Upper lobe of right lung (tissue), 1 donor: Measurements from ENCODE around the gene USF3. TPM values are rescaled to one million over a fixed set of nuclear protein-coding genes. Genes with fewer than 3 reads are reported as not detected.

Experiments
- ATAC-seq: fragments of 200-7000 bp; cut with Tn5 transposase; one replicate; pipeline ENCODE4 v1.9.1; 2020; ENCODE audit warnings: mild to moderate bottlenecking, moderate library complexity
- DNase-seq: peaks from one replicate; pipeline ENCODE4 v3.0.0-alpha.2; 2020
- H3K27ac ChIP-seq: fragments of 200-600 bp; one replicate; pipeline ENCODE4 v1.8.0; 2022
- H3K27me3 ChIP-seq: fragments of 200-600 bp; one replicate; pipeline ENCODE4 v1.8.0; 2022; ENCODE audit warnings: mild to moderate bottlenecking
- H3K36me3 ChIP-seq: fragments of 200-600 bp; one replicate; pipeline ENCODE4 v1.8.0; 2022
- H3K4me1 ChIP-seq: fragments of 200-600 bp; one replicate; pipeline ENCODE4 v1.8.0; 2022
- H3K4me3 ChIP-seq: fragments of 200-600 bp; one replicate; pipeline ENCODE4 v1.8.0; 2022; ENCODE audit warnings: mild to moderate bottlenecking
- H3K9me3 ChIP-seq: fragments of 200-600 bp; one replicate; pipeline ENCODE4 v1.8.0; 2022
- intact Hi-C: fragments of 100-400 bp; cut with DNase I; formaldehyde crosslinking; loops from one replicate; pipeline ENCODE4 v1.11.0; 2022
- total RNA-seq: library from RNA; stranded (reverse); fragmentation: NEBNext Ultra II Directional; extraction: Animal tissue kit (Norgen Biotek cat#: 25700); gene quantifications from one replicate; pipeline ENCODE4 v1.2.1, GENCODE V29; 2021
- TF ChIP-seq, protein P1 (sequence below): fragments of 200-600 bp; IDR thresholded peaks from one replicate; pipeline ENCODE4 v1.8.0; 2022; ENCODE audit warnings: antibody characterized with exemption
- donor health status: DM: no; HTN: yes; CAD: no; lungs with severe emphysema.

USF3 gene
- total RNA-seq, 1 donor from 2014 or later: 22.2 TPM

- Histone ChIP-seq H3K4me1 (peaks cover 10% of the 10 kb centered on the region), H3K4me3 (no peak overlapping the region), H3K9me3 (no peaks in the 10 kb centered on the region), H3K27ac (no peak overlapping the region), H3K27me3 (no peaks in the 10 kb centered on the region), H3K36me3 (no peaks in the 10 kb centered on the region)
- no peak for DNase-seq
- TF ChIP-seq, protein P1, sequence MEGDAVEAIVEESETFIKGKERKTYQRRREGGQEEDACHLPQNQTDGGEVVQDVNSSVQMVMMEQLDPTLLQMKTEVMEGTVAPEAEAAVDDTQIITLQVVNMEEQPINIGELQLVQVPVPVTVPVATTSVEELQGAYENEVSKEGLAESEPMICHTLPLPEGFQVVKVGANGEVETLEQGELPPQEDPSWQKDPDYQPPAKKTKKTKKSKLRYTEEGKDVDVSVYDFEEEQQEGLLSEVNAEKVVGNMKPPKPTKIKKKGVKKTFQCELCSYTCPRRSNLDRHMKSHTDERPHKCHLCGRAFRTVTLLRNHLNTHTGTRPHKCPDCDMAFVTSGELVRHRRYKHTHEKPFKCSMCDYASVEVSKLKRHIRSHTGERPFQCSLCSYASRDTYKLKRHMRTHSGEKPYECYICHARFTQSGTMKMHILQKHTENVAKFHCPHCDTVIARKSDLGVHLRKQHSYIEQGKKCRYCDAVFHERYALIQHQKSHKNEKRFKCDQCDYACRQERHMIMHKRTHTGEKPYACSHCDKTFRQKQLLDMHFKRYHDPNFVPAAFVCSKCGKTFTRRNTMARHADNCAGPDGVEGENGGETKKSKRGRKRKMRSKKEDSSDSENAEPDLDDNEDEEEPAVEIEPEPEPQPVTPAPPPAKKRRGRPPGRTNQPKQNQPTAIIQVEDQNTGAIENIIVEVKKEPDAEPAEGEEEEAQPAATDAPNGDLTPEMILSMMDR: no peak
- intact Hi-C loops: no loop called here
- ATAC-seq: no peak
Observed at GRCh38 chr3:113684271-113684819, 12.1 kb downstream of the USF3 start.

DNA sequence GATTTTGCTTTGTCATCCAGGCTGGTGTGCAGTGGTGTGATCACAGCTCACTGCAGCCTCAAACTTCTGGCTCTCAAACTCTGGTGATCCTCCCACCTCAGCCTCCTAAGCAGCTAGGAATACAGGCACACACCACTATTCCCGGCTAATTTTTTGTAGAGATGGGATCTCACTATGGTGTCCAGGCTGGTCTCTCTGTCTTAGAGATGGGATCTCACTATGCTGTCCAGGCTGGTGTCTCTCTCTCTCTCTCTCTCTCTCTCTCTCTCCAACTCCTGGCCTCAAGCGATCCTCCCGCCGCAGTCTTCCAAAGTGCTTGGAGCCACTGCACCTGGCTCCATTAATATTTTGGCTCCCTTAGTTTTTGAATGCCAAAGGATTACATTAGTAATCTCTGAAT lies 17.7 kb downstream of the USF3 start:
- DNase-seq (no peak), ATAC-seq (no peak)
- Histone ChIP-seq H3K27me3 (no peaks in the 10 kb centered on the region), H3K4me3 (no peak overlapping the region), H3K4me1 (no peaks in the 10 kb centered on the region), H3K36me3 (peaks cover 35% of the 10 kb centered on the region), H3K27ac (no peak overlapping the region), H3K9me3 (no peaks in the 10 kb centered on the region)
- intact Hi-C loops: no loop called here
- TF ChIP-seq, protein P1: no peak

DNA sequence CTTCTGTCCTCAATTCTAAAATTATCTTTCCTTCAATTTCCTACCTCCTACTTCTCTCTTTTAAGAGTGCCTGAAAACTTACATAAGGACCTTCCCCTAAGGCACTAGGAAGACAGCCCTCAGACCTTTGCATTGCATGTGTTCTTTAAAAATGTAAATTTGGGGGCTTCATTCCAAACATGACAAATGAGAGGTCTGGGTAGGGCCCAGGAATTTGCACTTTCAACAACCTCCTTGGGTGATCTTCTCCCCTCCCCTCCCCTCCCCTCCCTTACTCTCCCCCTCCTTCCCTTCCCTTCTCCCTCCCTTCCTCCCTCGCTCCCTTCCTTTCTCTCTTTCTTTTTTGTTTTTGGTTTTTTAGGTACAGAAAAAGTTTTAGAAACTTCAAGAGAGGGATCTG lies 18.7 kb downstream of the USF3 start:
- Histone ChIP-seq H3K9me3 (no peaks in the 10 kb centered on the region), H3K4me1 (no peaks in the 10 kb centered on the region), H3K27me3 (no peaks in the 10 kb centered on the region), H3K36me3 (peaks cover 44% of the 10 kb centered on the region), H3K27ac (no peak overlapping the region), H3K4me3 (no peak overlapping the region)
- DNase-seq (no peak), ATAC-seq (no peak)
- TF ChIP-seq, protein P1: no peak
- intact Hi-C loops: no loop called here

DNA sequence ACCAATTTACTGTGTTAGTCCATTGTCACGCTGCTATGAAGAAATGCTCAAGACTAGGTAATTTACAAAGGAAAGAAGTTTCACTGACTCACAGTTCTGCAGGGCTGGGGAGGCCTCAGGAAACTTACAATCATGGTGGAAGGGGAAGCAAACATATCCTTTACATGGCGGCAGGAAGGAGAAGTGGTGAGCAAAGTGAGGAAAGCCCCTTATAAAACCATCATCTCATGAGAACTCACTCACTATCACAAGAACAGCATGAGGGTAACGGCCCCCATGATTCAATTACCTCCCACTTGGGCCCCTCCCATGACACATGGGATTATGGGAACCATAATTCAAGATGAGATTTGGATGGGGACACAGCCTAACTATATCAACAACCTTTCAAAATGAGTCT lies 20.2 kb downstream of the USF3 start:
- no peaks in the 10 kb centered on the region for H3K9me3 ChIP-seq
- H3K4me3 ChIP-seq: no peak overlapping the region
- H3K27ac ChIP-seq: no peak overlapping the region
- no peaks in the 10 kb centered on the region for H3K27me3 ChIP-seq
- ATAC-seq: no peak
- H3K36me3 ChIP-seq: peaks cover 54% of the 10 kb centered on the region
- intact Hi-C loops: no loop called here
- DNase-seq: no peak
- TF ChIP-seq, protein P1: no peak
- H3K4me1 ChIP-seq: no peaks in the 10 kb centered on the region

GRCh38 chr3:113673593-113673992 lies 22.8 kb downstream of the USF3 start:
- DNase-seq (no peak), ATAC-seq (no peak)
- Histone ChIP-seq H3K9me3 (no peaks in the 10 kb centered on the region), H3K36me3 (peaks cover 68% of the 10 kb centered on the region), H3K4me1 (no peaks in the 10 kb centered on the region), H3K27me3 (no peaks in the 10 kb centered on the region), H3K4me3 (no peak overlapping the region), H3K27ac (no peak overlapping the region)
- intact Hi-C loops: no loop called here
- TF ChIP-seq, protein P1: no peak

- H3K36me3 ChIP-seq: peaks cover 48% of the 10 kb centered on the region
Observed at GRCh38 chr3:113668015-113668414, 28.4 kb downstream of the USF3 start.

More at GRCh38 chr3:113668015-113668414, 28.4 kb downstream of the USF3 start:
- DNase-seq: no peak
- Histone ChIP-seq H3K4me1 (no peaks in the 10 kb centered on the region), H3K4me3 (no peak overlapping the region), H3K27ac (no peak overlapping the region), H3K9me3 (no peaks in the 10 kb centered on the region), H3K27me3 (no peaks in the 10 kb centered on the region)
- TF ChIP-seq, protein P1: no peak
- intact Hi-C loops: no loop called here
- ATAC-seq: no peak
